Measurements from ENCODE around the gene SIT1. TPM values are rescaled to one million over a fixed set of nuclear protein-coding genes. Genes with fewer than 3 reads are reported as not detected.

The SIT1 gene
- polyA plus RNA-seq, 3 donors: 0.27 to 0.36 TPM; not detected in 1

- Mint-ChIP-seq H3K27ac (peak overlapping the region in 4 of 7 donors; percentile 38 to 77 (median 51)), H3K36me3 (no peaks in the 10 kb centered on the region), H3K9me3 (peaks cover 0 to 3% (median 0%) of the 10 kb centered on the region in 7 donors), H3K4me3 (peak overlapping the region; percentile 88 to 91), H3K4me1 (peaks cover 10% of the 10 kb centered on the region), H3K27me3 (ENCODE audit: low read depth in 3 of 3) (peaks cover 4 to 25% (median 6%) of the 10 kb centered on the region in 3 donors)
- H3K4me2 ChIP-seq (replicated peaks; ENCODE audit: extremely low read depth, low read length, poor library complexity, severe bottlenecking): peak overlapping the region; percentile 90
- H3K4me3 ChIP-seq (replicated peaks in 1 of 3; ENCODE audit: low read depth in 2 of 3, low read length in 3 of 3): peak overlapping the region; percentile 86 to 93 (median 90)
- peaks cover 0 to 15% of the 10 kb centered on the region in 2 donors for H3K27me3 ChIP-seq (ENCODE audit: control insufficient read depth in 2 of 2, insufficient read depth in 2 of 2, low read length in 2 of 2)
- under 1% methylated on average over 50 of the region's 61 CpGs for WGBS (ENCODE audit: insufficient coverage)
- no peaks in the 10 kb centered on the region for H3K9me3 ChIP-seq (replicated peaks in 1 of 2; ENCODE audit: control insufficient read depth in 1 of 2, insufficient read depth in 1 of 2, low read length in 2 of 2)
- H2AFZ ChIP-seq (ENCODE audit: insufficient read depth, low read depth, low read length, poor library complexity, severe bottlenecking): peak overlapping the region; percentile 94
- H3K27ac ChIP-seq (ENCODE audit: low read depth in 1 of 2, low read length in 2 of 2): peak overlapping the region in 1 of 2 donors; percentile 36
- peaks cover under 1 to 2% of the 10 kb centered on the region in 2 donors for H3K36me3 ChIP-seq (replicated peaks in 1 of 2; ENCODE audit: control insufficient read depth in 1 of 2, insufficient read depth in 2 of 2, low read length in 2 of 2)
- H3K9ac ChIP-seq (ENCODE audit: insufficient read depth, low read length, poor library complexity, severe bottlenecking): peak overlapping the region; percentile 75
- intact Hi-C loops (cut with micrococcal nuclease): loop anchor here in 1 of 2 donors (10.0 kb wide), 1 partner anchor 46 kb away; no protein-coding TSS in a partner anchor
- no peak for TF ChIP-seq CTCF (IDR thresholded peaks at IDR 0.05)
- peaks cover 14 to 21% of the 10 kb centered on the region in 2 donors for H3K4me1 ChIP-seq (ENCODE audit: control insufficient read depth in 1 of 2, insufficient read depth in 2 of 2, low read length in 2 of 2)
- peaks cover 3% of the 10 kb centered on the region for H4K20me1 ChIP-seq (ENCODE audit: insufficient read depth, low read length)
- H3K79me2 ChIP-seq (ENCODE audit: insufficient read depth, low read length): no peaks in the 10 kb centered on the region
- DNase-seq: peak in 1 of 3 donors; percentile 9
Measured at GRCh38 chr9:35690614-35691333, 40.0 kb upstream of the SIT1 start.

GRCh38 chr9:35690294-35690613 lies 39.5 kb upstream of the SIT1 start:
- H3K27me3 Mint-ChIP-seq (ENCODE audit: low read depth in 3 of 3): peaks cover 4 to 25% (median 6%) of the 10 kb centered on the region in 3 donors
- no peaks in the 10 kb centered on the region for H3K79me2 ChIP-seq (ENCODE audit: insufficient read depth, low read length)
- peaks cover 14 to 21% of the 10 kb centered on the region in 2 donors for H3K4me1 ChIP-seq (ENCODE audit: control insufficient read depth in 1 of 2, insufficient read depth in 2 of 2, low read length in 2 of 2)
- peak in 1 of 3 donors; percentile 12 for DNase-seq
- no peak overlapping the region for H3K27ac ChIP-seq (ENCODE audit: low read depth in 1 of 2, low read length in 2 of 2)
- no peak overlapping the region for H3K27ac Mint-ChIP-seq
- intact Hi-C loops (cut with micrococcal nuclease): loop anchor here in 1 of 2 donors (10.0 kb wide), 1 partner anchor 45 kb away; no protein-coding TSS in a partner anchor
- no peak for TF ChIP-seq CTCF (IDR thresholded peaks at IDR 0.05)
- no peaks in the 10 kb centered on the region for H3K9me3 ChIP-seq (replicated peaks in 1 of 2; ENCODE audit: control insufficient read depth in 1 of 2, insufficient read depth in 1 of 2, low read length in 2 of 2)
- H3K27me3 ChIP-seq (ENCODE audit: control insufficient read depth in 2 of 2, insufficient read depth in 2 of 2, low read length in 2 of 2): peaks cover 0 to 15% of the 10 kb centered on the region in 2 donors
- peak overlapping the region; percentile 94 for H2AFZ ChIP-seq (ENCODE audit: insufficient read depth, low read depth, low read length, poor library complexity, severe bottlenecking)
- peak overlapping the region; percentile 82 to 91 for H3K4me3 Mint-ChIP-seq
- no peaks in the 10 kb centered on the region for H3K36me3 Mint-ChIP-seq
- H3K9me3 Mint-ChIP-seq: peaks cover 0 to 3% (median 0%) of the 10 kb centered on the region in 7 donors
- no peaks in the 10 kb centered on the region for H3K36me3 ChIP-seq (replicated peaks in 1 of 2; ENCODE audit: control insufficient read depth in 1 of 2, insufficient read depth in 2 of 2, low read length in 2 of 2)
- H3K4me2 ChIP-seq (replicated peaks; ENCODE audit: extremely low read depth, low read length, poor library complexity, severe bottlenecking): peak overlapping the region; percentile 90
- peak overlapping the region; percentile 75 for H3K9ac ChIP-seq (ENCODE audit: insufficient read depth, low read length, poor library complexity, severe bottlenecking)
- H4K20me1 ChIP-seq (ENCODE audit: insufficient read depth, low read length): no peaks in the 10 kb centered on the region
- H3K4me3 ChIP-seq (replicated peaks in 1 of 3; ENCODE audit: low read depth in 2 of 3, low read length in 3 of 3): peak overlapping the region; percentile 86 to 93 (median 90)
- peaks cover 10% of the 10 kb centered on the region for H3K4me1 Mint-ChIP-seq
- under 1% methylated on average over 21 of the region's 21 CpGs for WGBS (ENCODE audit: insufficient coverage)
